ENCODE measurements around the gene P2RY2. TPM values are rescaled to one million over a fixed set of nuclear protein-coding genes. Genes with fewer than 3 reads are reported as not detected.
"Not testable (repeated sequence)": the region's sequence is repeated elsewhere in the genome, so short reads cannot be mapped to it uniquely, and the experiment has no call there.

The P2RY2 gene
- total RNA-seq, 1 donor from 2014 or later = 0.07 TPM

- intact Hi-C loops (cut with micrococcal nuclease) = no loop called here
Measured at GRCh38 chr11:73226297-73227006, 8.4 kb downstream of the P2RY2 start.

GRCh38 chr11:73227571-73228211 is 9.6 kb downstream of the P2RY2 start:
- intact Hi-C loops (cut with micrococcal nuclease) = no loop called here

DNA sequence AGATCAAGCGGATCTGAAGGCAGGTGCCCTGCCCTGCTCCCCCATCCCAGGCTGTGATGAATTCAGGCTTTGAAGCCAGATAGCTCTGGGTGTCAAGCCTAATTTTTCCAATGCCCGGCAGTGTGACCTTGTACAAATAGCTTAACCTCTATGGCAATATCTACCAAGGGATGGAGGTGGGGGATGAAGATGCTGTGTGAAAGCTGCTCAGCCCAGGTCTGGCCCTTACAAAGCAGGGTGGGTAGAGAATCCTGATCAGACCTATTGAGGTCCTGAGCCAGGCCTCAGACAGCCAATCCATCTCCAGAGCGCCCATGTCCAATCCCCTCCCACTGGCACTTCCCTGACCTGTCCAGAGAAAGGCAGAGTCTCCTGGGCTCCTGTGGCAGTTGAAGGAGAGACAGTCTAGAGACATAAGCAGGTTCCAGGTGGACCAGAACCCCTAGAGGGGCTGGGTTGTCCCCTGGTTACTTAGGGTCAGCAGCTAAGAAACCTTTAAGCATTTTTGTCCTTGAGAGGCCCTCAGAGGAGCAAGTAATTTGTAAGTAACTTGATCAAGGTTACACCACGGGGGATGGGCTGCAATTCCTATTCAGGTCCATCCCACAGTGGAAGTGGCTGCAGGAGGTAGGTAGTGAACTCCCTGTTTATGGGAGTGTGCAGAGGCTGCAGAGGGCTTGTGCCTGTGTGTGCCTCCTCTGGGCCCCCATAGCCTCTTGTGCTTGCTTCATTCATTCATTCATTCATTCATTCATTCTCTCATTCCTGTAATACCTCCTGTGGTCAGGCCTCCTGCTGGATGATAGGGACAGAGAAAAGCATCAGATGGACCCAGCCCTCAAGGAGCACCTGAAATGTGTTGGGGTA is 10.4 kb downstream of the P2RY2 start:
- intact Hi-C loops (cut with micrococcal nuclease) = no loop called here

- intact Hi-C loops (cut with micrococcal nuclease) = no loop called here
Measured at GRCh38 chr11:73229321-73229895, 11.3 kb downstream of the P2RY2 start.

- intact Hi-C loops (cut with micrococcal nuclease) = no loop called here
Measured at GRCh38 chr11:73229896-73230875, 12.1 kb downstream of the P2RY2 start.

- intact Hi-C loops (cut with micrococcal nuclease) = no loop called here
Measured at GRCh38 chr11:73230931-73231330, 12.8 kb downstream of the P2RY2 start.

DNA sequence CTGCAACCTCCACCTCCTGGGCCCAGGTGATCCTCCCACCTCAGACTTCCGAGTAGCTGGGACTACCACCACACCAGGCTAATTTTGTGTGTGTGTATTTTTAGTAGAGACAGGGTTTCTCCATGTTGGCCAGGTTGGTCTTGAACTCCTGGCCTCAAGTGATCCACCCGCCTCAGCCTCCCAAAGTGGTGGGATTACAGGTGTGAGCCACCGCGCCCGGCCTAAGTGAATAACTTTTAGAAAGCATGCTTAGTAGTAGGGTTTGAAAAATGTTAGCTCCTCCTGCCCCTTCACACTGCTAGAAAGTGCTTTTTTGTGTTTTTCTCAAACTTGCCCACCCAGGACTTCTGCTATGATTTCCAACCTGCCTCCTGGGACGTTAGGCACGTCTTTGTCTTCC is 14.4 kb downstream of the P2RY2 start:
- intact Hi-C loops (cut with micrococcal nuclease) = not testable (repeated sequence)

DNA sequence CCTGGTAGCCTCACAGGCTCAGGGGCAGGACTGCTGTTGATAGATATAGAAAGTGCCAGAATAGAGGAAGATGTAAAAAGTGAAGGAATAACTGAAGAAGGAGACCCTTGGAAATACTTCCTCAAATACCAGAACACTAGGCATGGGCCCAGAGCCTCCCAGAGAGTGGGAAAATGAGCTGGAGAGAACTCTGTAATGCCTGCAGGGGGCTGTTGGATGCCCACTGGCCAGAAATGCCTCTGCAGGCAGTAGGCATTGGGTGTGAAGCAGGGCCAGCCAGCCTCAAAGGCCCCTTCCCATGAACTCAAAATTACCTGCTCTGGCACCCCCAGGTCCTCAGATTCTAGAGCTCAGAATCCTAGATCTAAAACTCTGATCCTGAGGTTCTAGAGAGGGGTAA is 15.1 kb downstream of the P2RY2 start:
- intact Hi-C loops (cut with micrococcal nuclease) = no loop called here

- intact Hi-C loops (cut with micrococcal nuclease) = no loop called here
Measured at GRCh38 chr11:73233692-73234470, 15.8 kb downstream of the P2RY2 start.

DNA sequence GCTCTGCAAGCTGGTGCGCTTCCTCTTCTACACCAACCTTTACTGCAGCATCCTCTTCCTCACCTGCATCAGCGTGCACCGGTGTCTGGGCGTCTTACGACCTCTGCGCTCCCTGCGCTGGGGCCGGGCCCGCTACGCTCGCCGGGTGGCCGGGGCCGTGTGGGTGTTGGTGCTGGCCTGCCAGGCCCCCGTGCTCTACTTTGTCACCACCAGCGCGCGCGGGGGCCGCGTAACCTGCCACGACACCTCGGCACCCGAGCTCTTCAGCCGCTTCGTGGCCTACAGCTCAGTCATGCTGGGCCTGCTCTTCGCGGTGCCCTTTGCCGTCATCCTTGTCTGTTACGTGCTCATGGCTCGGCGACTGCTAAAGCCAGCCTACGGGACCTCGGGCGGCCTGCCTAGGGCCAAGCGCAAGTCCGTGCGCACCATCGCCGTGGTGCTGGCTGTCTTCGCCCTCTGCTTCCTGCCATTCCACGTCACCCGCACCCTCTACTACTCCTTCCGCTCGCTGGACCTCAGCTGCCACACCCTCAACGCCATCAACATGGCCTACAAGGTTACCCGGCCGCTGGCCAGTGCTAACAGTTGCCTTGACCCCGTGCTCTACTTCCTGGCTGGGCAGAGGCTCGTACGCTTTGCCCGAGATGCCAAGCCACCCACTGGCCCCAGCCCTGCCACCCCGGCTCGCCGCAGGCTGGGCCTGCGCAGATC is 16.5 kb downstream of the P2RY2 start:
- intact Hi-C loops (cut with micrococcal nuclease) = no loop called here

DNA sequence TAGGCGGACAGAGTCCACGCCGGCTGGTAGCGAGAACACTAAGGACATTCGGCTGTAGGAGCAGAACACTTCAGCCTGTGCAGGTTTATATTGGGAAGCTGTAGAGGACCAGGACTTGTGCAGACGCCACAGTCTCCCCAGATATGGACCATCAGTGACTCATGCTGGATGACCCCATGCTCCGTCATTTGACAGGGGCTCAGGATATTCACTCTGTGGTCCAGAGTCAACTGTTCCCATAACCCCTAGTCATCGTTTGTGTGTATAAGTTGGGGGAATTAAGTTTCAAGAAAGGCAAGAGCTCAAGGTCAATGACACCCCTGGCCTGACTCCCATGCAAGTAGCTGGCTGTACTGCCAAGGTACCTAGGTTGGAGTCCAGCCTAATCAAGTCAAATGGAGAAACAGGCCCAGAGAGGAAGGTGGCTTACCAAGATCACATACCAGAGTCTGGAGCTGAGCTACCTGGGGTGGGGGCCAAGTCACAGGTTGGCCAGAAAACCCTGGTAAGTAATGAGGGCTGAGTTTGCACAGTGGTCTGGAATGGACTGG is 17.2 kb downstream of the P2RY2 start:
- intact Hi-C loops (cut with micrococcal nuclease) = no loop called here

DNA sequence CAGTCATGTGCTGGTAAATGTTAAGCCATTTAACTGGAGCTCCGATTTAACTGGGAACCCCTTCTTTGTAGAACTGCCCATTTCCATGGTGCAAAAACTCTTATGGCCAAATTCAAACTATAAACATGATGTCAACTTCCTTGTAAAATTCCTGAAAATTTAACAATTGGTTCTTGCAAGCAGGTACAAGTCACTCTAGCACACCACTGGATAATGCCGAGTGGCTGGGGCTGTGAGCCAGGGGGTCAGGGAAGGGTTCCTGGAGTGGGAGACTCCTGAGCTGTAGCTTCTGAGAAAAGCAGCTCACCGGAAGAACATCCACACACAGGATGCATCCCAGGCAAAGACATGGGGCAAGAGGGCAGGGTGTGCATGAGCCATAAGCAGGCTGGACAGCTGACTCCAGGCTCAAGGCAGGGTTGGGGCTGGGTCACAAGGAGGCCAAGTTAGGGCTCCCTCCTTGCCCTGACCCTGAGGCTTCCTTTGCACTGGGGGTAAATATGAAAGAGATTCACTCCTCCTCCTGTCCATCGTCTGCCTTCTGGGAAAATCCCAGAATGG is 18.2 kb downstream of the P2RY2 start:
- intact Hi-C loops (cut with micrococcal nuclease) = no loop called here

DNA sequence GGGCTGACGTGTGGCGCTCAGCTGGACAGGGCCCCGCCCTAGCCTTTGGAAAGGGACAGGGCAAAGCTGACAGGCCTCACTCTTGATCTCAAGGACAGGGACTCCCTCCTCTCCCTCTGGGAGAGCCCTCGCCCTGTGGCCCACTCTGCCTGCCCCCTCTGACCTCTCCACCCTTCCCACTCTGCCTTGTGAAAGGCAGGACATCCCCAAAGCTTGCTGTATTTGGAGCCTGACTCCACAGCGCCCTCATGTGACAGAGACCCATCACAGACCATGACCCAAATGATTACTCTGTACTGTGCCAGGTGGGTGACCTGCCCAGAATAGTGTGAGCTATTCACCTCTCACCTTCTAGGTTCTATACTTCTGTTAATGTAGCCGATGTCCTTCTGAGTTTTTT is 18.8 kb downstream of the P2RY2 start:
- intact Hi-C loops (cut with micrococcal nuclease) = no loop called here

GRCh38 chr11:73237471-73238290 is 19.6 kb downstream of the P2RY2 start:
- intact Hi-C loops (cut with micrococcal nuclease) = no loop called here

DNA sequence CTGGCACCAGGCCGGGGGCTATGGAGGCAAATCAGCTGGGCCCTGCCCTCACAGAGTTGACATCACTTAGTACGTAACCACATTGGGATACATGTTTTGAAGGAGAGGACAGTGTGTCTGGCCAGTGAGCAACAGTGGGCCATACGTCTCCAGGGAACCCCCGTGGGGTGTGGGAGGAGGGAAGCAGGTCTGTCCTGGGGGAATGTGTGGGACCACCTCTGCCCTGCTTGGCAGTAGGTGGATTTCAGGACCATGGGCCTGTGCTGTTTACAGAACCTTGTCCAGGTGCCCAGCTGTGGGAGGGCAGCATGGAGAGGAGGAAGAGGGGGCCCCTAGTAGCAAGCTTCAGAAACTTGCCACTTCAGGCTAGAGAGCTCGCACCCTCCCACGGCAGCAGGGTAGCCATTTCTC is 21.0 kb downstream of the P2RY2 start:
- intact Hi-C loops (cut with micrococcal nuclease) = no loop called here

DNA sequence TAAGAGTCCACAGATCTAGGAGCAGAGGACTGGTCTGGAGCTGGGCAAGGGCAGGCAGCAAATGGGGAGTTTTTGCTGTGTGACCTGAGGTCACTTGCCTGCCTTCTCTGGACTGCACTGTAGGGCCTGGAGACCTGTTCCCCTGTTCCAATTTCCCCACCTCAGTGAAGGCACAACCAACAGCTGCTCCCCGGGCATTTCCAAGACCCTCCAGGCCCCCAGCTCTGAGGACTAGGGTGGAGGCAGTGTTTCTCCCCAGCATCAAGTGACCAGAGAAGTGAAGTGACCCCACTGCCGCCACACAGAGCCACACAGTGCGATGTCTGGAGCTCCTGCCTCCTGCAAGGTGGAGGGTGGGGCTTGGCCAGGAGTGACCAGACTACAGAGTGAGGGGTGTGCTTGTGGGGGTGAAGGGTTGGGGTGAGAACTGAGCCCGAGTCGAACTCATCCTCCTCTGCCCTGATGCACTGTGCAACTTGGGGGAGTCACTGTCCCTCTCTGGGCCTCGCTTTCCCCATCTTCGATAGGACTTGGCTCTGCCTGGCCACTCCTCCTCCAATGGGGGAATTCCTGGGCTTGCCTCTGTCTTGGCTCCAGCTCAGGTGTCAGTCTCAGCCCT is 21.6 kb downstream of the P2RY2 start:
- intact Hi-C loops (cut with micrococcal nuclease) = loop anchor here (5.0 to 10.0 kb wide), 2 partner anchors 52 to 515 kb away; no protein-coding TSS in a partner anchor

DNA sequence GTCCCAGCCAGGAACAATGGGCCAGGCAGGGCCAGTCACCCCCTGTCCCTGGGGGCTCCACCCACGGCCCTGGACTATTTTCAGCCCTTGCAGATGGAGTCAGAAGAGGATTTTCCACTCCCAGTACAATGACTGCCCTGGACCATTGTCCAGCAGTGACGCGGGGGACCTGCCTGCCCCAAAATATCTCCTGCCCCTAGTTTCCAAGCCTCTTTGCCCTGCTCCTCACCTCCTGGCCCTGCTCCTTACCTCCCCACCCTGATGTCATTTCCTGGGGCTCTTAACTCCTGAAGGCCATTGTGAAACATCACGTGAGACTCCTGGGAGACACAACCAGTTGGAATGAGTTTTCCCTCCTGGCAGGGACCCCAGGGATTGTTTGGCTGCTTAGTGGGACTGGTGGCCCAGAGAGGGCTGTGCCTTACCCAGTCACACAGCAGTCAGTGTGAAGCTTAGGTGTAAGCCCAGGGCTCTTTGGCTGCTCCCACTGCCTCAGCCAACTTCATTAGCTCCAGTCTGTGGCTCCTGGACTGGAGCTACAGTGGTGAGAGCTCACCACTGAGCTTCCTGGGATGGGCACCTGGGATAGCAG is 22.2 kb downstream of the P2RY2 start:
- intact Hi-C loops (cut with micrococcal nuclease) = loop anchor here (5.0 to 10.0 kb wide), 2 partner anchors 53 to 515 kb away; no protein-coding TSS in a partner anchor
